NCI-H146 treated with DMSO at 0.1 percent for 48 hours (cell line): ENCODE measurements around the gene ATG16L2.

Experiments
- DNase-seq: peaks from one replicate; lab custom pipeline; 2025; ENCODE audit not compliant: unreplicated experiment; lab: John Stamatoyannopoulos, UW

Gene ATG16L2

GRCh38 chr11:72814286-72815109, at the start of gene ATG16L2:
ATG16L2 (plus strand) TSS chr11:72814411; CDS start chr11:72814446, 35 bp downstream.
- DNase-seq, result peak; percentile 59

- DNase-seq, result peak; percentile 94
Measured at GRCh38 chr11:72764503-72764902, 49.7 kb upstream of the ATG16L2 start.

GRCh38 chr11:72766152-72766902, 47.9 kb upstream of the ATG16L2 start:
- DNase-seq, result no peak

GRCh38 chr11:72767203-72768062, 46.8 kb upstream of the ATG16L2 start:
- DNase-seq, result no peak

GRCh38 chr11:72768581-72768980, 45.6 kb upstream of the ATG16L2 start:
- DNase-seq, result no peak

- DNase-seq, result no peak
Measured at GRCh38 chr11:72769680-72770079, 44.5 kb upstream of the ATG16L2 start.

- no peak for DNase-seq
Measured at GRCh38 chr11:72770799-72771198, 43.4 kb upstream of the ATG16L2 start.

- no peak for DNase-seq
Measured at GRCh38 chr11:72771507-72771906, 42.7 kb upstream of the ATG16L2 start.

- no peak for DNase-seq
Measured at GRCh38 chr11:72772059-72772458, 42.2 kb upstream of the ATG16L2 start.

- DNase-seq, result no peak
Measured at GRCh38 chr11:72773291-72773690, 40.9 kb upstream of the ATG16L2 start.

- DNase-seq, result no peak
Measured at GRCh38 chr11:72773696-72774095, 40.5 kb upstream of the ATG16L2 start.

GRCh38 chr11:72774499-72774898, 39.7 kb upstream of the ATG16L2 start:
- no peak for DNase-seq

- no peak for DNase-seq
Measured at GRCh38 chr11:72775288-72776110, 38.7 kb upstream of the ATG16L2 start.

GRCh38 chr11:72776117-72776843, 37.9 kb upstream of the ATG16L2 start:
- no peak for DNase-seq

GRCh38 chr11:72776844-72777754, 37.1 kb upstream of the ATG16L2 start:
- no peak for DNase-seq

GRCh38 chr11:72777755-72778278, 36.4 kb upstream of the ATG16L2 start:
- DNase-seq, result no peak

GRCh38 chr11:72778535-72779494, 35.4 kb upstream of the ATG16L2 start:
- no peak for DNase-seq
